Glomerular visceral epithelial cell (primary cell): ENCODE data around the gene ZMIZ2.
"Not testable (repeated sequence)": the region's sequence is repeated elsewhere in the genome, so short reads cannot be mapped to it uniquely, and the experiment has no call there.

Source experiments
- DNase-seq: peaks from one replicate; pipeline ENCODE4 v3.0.0-alpha.2; 2016; ENCODE audit errors: extremely low spot score

Gene ZMIZ2

DNA sequence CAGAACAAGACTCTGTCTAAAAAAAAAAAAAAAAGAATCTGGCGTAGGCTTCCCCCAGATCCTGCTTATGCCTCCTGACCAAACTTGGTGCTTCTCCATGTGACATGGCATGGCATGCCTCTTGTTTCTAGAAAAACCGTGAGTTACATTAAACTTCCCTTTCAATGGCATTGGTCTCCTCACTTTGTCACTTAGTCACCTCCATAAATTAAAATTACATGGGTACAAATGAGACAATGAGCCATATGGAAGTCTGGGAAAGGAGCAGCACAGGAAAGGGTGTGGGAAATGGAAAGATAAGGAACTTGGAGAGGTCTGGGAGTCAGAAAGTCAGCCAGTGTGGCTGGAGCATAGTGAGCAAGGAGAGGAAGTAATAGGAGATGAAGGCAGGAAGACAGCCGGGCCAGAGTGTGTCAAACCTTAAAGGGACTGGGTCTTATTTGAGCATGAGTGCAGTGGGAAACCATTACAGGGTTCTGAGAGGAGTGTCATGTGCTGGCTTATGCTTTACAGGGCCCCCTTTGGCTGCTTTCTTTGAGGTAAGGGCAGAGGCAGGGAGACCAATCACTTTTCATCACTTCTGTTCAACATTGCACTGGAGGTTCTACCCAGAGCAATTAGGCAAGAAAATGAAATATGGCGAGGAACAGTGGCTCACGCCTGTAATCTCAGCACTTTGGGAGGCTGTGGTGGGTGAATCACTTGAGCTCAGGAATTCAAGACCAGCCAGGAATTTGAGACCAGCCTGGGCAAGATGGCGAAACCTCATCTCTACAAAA, 21.3 kb upstream of the ZMIZ2 start:
- peak; percentile 72 for DNase-seq

DNA sequence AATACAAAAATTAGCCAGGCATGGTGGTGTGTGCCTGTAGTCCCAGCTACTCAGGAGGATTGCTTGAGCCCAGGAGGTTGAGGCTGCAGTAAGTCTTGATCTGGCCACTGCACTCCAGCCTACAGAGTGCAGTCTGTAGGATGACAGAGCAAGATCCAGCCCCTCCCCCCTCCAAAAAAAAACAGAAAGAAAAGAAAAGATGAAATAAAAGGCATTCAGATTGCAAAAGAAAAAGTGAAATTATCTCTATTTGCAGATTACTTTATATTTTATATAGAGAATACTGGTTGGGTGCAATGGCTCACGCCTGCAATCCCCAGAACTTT, 20.7 kb upstream of the ZMIZ2 start:
- DNase-seq: no peak

DNA sequence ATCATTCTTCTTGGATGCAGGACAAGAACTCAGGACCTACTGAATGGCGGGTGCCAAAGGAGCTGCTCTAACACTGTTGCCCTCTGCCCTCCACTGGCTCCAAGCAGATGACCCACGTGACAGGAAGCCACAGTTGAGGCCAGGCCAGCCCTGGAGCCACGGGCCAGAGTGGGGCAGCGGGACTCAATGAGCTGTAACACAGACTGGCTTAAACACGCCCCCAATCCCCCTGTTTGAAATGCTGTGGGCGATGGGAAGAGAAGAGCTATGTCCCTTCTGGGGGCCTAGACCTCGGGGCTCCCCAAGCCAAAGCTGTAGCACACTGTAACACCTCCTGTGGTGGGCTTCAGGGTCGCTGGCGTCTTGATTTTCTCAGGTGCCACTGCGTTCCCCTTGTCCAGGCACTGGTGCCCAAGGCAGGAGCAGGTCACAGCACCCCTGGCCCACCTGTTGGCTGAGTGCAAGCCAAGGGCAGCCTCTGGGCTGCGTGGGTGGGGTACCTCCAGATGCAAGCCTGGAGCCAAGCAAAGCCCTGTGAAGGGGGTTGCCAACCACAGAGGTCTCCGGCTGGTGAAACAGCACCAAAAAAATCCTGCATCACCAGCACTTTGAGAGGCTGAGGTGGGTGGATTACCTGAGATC, 18.6 kb upstream of the ZMIZ2 start:
- no peak for DNase-seq

DNA sequence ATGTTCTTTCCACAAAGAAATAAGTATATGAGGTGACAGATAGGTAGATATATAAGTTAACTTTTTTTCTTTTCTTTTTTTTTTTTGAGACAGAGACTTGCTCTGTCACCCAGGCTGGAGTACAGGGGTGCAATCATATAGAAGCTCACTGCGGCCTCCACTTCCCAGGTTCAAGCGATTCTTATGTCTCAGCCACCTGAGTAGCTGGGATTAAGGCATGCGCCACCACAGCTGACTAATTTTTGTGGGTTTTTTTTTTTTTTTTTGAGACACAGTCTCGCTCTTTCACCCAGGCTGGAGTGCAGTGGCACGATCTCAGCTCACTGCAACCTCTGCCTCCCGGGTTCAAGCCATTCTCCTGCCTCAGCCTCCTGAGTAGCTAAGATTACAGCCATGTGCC, 15.7 kb upstream of the ZMIZ2 start:
- not testable (repeated sequence) for DNase-seq

DNA sequence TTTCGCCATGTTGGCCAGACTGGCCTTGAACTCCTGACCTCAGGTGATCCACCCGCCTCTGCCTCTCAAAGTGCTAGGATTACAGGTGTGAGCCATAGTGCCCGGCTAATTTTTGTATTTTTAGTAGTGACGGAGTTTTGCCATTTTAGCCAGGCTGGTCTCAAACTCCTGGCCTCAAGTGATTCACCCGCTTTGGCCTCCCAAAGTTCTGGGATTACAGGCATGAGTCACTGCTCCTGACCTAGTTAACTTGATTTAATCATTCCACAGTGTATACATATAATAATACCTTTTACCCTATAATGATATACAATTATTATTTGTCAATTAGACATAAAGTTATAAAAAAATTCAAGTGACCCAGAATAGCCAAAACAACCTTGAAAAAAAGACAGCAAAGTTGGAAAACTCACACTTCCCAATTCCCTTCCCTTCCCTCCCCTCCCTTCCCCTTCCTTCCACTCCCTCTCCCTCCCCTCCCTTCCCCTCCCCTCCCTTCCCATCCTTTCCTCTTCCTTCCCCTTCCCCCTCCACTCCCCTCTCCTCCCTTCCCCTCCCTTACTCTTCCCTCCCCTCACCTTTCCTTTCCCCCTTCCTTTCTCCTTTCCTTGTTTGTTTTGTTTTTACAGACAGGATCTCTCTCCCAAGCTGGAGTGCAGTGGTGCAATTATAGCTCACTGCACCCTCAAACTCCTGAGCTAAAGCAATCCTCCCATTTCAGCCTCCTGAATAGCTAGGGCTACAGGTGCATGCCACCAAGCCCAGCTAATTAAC, 14.8 kb upstream of the ZMIZ2 start:
- DNase-seq: peak; percentile 65

DNA sequence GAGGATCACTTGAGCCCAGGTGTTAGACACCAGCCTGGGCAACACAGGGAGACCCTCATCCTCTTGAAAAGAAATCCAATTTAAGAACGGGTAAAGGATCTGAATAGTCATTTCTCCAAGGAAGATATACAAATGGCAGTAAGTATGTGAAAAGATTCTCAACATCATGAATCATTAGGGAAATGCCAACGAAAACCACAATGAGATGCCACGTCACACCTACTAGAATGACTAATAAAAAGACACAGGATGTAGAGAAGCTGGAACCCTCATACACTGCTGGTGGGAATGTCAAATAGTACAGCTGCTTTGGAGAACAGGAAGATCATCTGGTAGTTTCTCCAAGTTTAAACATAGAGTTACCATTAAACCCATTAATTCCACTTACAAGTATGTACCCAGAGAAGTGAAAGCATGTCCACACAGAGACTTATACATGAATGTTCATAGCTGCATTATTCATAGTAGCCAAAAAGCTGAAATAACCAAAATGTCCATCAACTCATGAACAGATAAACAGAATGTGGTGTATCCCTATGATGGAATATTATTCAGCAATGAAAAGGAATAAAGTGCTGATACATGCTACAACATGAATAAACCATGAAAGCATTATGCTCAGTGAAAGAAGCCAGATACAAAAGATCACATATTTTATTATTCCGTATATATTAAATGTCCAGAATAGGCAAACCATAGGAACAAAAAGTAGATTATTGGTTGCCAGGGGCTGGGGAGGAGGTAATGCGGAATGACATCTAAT, 13.1 kb upstream of the ZMIZ2 start:
- DNase-seq: peak; percentile 92

DNA sequence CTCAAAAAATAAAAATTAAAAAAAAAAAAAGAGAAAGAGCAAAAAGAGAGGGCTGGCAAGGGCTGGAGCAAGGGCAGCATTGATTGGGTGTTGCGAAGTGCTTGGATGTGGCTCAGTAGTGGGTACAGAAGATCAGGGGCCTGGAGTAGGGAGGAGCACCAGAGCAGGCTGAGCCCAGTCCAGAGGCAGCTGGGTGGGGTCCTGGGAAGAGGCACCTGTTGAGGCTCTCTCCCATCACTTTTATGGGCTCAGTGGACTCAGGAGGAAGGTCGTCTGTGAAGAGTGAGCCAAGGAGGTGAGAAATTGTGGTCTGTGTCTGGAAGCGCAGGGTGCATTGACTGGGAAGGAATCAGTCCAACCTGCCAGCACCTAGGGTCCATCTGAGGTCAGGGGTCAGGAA, 11.8 kb upstream of the ZMIZ2 start:
- DNase-seq: no peak

DNA sequence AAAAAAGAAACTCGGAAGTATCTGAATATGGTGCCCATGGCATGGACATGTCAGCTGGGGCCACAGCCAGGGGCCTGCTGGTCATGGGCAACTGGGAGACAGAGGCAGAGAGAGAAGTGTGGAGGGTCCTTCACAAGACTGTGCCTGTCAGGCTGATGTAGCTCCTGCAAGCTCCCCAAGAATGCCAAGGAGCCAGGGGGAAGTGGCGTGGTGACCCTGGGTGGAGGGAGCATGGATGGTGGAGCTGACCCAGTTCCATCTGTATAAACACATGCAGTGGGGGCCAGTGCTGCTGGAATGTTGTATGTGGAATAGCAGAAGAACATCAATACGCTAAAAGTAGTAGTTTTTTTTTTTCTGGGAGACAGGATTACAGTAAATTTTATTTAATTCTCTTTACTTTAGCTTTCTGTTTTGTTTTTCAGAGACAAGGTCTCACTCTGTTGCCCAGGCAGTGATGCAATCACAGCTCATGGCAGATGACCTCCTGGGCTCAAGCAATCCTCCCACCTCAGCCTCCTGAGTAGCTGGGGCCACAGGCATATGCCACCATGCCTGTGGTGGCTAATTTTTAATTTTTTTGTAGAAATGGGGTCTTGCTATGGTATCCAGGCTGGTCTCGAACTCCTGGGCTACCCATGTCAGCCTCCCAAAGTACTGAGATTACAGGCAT, 10.5 kb upstream of the ZMIZ2 start:
- no peak for DNase-seq

DNA sequence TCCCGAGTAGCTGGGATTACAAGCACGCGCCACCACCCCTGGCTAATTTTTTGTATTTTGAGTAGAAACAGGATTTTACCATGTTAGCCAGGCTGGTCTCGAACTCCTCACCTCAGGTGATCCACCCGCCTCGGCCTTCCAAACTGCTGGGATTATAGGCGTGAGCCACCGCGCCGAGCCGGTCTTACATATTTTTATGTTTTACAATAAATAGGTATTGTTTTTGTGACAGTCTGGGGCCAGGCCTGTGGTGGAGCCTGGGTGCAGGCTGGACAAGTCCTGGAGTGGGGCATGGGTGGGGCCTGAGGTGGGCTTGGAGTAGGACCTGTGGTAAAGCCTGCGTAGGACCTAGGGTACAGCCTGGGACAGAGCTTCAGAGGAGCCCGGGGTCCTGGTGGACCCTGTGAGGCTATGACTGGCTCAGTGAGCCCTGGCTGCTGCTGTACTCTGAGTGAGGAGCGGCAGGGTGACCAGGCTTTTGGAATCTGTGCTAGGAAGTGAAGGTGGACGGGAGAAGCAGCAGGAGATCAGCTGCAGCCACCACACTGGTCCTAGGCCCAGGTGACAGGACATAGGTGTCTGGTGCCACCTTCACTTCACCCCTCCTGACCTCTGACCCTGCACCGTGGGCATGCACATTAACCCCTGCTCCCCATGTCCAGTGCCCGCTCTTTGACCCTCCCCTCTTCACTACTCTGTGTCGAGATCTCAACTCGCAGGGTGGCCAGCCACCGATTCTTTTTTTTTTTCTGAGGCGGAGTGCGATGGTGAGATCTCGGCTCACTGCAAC, 9.6 kb upstream of the ZMIZ2 start:
- no peak for DNase-seq

DNA sequence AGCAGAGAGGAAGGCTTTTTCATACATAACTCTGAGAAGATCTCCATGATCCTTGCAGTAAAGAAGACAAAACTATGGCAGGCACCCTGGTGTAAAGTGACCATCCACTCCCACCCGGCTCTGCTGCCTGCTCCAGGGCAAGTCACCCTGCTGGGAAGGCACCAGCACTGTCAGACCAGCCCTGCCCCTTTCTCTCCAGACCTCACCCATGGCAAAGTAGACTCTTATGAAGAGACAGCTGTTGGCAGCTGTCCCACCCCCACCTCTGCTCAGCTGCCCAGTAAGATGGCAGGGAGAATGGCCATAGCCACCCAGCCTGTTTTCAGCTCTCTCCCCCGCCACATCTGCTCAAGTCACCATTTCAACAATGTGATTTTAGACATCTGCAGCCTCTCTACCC, 8.6 kb upstream of the ZMIZ2 start:
- no peak for DNase-seq

DNA sequence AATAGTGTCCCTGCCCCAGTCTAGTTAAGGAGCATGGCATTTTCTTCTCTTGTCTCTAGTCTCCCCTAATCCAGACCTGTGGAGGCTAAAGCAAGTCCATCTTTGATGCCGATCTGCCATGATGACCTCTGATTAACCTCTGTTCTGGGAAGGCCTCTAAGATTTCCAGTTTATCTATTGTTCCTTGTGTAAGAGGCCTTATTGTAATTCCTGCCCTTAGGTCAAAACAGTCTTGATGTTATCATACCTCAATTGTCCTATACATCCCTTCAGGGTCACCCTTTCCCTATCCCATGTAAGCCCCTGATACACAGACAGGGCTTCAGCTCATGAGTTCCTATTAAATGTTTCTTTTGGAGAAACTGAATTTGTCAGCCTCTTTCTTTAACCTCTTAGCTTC, 4.9 kb upstream of the ZMIZ2 start:
- no peak for DNase-seq

DNA sequence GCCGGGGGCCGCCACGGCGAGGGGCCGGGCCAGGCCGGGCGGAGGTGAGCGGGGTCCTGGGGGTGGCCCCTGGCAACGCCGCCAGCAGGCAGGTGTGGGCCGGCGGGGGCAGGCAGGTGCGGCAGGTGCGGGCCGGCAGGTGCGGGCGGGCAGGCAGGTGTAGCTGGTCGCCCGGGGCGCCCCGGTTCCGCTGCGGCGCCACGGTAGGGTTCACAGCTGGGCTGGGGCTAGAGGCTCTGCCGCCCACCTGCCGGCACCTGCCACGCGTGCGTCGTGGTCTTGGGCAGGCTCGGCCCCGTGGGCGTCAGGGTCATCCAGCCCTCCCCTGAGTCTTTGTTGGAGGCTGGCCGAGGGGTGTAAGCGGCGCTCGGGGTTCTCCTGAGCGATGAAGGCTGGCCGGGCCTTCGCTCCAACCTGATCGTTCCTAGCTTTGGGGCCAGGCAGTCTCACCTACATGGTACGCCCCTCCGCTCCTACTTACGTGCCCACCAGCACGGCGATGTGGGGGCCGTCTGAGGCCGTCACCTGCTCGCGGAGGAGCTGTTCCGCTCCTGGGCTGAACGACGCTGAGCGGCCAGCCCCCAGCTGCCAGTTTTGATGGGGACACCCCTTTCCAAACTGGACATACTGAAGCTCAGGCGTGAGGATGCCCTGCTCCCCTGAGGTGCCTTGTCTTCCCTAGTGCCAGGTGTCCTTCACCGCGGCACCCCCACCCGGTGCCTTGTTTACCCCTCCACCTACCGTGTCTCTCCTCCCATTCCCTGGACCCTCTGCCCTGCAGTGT, 493 bp downstream of the ZMIZ2 start:
- DNase-seq: no peak

DNA sequence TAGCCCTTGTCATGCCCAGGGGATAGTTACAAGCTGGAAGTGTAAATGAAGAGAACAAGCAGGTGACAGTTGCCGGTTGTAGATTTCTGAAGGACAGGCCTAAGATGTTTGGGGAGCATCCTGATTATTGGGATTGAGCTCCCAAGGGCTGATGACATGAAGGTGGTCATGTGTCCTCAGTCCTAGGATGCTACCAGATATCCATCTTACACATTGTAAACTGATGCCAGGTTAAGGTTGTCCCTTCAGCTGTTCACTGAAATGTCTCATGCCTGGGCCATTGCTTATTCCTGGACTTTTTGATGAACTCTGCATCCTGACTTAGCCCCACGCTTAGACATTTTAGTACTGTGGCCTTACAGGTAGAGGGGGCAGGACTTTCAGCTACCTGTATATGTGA, 1.3 kb downstream of the ZMIZ2 start:
- DNase-seq: no peak

DNA sequence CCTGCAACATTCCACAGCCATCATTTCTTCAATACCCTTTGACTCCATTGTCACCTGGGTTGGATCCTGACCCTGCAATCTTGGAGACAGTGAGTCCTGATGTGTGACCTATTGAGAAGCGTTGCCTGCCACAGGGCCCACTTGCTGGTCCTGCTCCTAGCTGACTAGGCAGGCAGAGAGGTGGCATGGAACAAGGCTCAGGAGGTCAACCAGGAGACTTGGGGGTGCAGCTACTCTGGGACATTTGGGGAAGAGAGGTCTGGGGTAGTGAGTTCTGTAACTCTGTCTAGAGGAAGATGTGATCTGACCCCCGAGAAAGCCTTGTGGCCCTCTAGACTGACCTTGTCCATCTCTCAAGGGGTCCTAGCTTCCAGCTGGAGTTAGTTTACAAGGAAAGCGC, 1.8 kb downstream of the ZMIZ2 start:
- no peak for DNase-seq

DNA sequence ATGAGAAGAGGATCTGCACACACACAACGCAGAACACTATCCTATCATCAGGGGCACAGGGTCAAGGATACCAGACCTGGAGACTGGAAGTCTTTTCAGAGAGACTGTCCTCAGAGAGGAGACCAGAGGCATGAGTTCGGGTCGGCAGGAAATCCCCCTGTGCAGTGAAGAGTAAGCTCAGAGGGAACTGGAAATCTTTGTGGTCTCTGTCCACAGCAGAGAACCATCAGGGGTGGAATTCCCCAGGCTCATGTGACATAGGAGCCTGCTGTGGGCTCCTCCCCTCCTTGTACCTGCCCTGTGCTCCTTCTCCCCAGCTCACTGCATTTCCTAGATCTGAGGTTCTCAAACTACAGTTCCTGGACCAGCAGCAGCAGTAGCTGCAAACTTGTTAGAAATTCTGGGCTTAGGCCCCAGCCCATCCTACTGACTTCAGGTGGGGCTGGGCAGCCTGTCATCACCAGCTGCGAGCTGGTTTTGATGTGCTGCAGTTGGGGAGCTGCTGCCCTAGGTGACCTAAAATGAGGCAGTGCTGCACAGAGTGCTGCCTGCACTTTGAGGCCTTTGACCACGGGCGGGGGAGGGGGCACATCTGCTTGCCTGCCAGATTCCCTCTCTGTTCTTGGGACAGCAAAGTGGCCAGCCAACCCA, 2.4 kb downstream of the ZMIZ2 start:
- peak; percentile 80 for DNase-seq

DNA sequence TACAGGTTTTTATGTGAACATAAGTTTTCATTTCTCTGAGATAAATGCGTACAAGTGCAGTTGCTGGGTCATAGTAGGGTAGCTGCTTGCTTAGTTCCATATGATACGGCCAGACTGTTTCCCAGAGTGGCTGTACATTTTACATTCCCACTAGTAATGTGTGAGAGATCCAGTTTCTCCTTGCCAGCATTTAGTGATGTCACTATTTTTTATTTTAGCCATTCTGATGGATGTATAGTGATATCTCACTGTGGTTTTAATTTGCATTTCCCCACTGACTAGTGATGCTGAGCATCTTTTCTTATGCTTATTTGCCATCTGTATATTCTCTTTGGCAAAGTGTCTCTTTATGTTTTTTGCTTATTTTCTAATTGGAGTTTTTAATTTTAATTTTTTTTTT, 4.2 kb downstream of the ZMIZ2 start:
- no peak for DNase-seq

DNA sequence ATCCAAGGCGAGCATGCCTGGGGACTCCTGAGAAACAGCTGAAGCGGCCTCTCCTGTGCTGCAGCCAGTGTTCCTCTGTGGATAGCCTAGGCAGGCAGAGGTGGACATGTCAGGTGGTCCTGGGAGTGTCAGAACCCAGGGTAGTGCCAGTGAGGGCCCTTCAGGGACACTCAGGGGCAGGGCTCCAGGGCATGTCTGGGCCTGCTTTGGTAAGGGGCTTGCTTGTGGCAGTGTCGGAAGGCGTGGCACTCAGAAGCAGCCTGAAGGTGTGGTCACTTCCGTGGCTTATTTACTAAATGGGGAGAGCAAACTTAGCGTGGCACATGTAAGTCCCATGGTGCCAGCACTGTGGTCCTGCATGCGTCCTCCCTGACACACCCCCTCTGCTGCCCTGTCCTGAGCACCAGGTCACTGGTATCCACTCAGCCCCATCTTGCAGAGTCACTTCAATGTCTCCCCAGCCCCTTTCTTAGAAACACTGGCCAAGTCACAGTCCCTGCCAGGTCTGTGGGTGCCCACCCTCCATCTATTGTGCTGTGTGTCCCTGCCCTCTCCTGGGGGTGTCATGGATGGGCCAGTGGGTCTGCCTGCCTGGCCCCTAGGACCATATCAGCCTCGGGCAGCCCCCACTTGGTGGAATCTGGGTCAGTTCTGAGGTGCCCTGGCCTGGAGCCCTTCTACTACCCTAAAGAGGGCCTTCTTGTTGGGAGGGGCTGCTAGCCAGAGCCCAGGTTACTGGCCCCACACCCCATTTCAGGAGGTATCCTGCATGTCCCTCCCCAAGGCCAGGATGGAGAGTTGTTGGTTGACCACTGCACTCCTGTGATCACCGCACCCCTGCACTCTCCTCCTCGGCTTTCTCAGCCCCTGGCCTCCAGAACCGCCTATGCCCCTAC, 6.4 kb downstream of the ZMIZ2 start:
- DNase-seq: no peak
